Upper lobe of right lung (tissue), 1 donor: ENCODE data around the gene ATP10A. TPM values are rescaled to one million over a fixed set of nuclear protein-coding genes. Genes with fewer than 3 reads are reported as not detected.

ENCODE experiments used
- ATAC-seq: fragments of 200-7000 bp; cut with Tn5 transposase; one replicate; pipeline ENCODE4 v1.9.1; 2020; ENCODE audit warnings: mild to moderate bottlenecking, moderate library complexity
- DNase-seq: peaks from one replicate; pipeline ENCODE4 v3.0.0-alpha.2; 2020
- H3K27ac ChIP-seq: fragments of 200-600 bp; one replicate; pipeline ENCODE4 v1.8.0; 2022
- H3K27me3 ChIP-seq: fragments of 200-600 bp; one replicate; pipeline ENCODE4 v1.8.0; 2022; ENCODE audit warnings: mild to moderate bottlenecking
- H3K36me3 ChIP-seq: fragments of 200-600 bp; one replicate; pipeline ENCODE4 v1.8.0; 2022
- H3K4me1 ChIP-seq: fragments of 200-600 bp; one replicate; pipeline ENCODE4 v1.8.0; 2022
- H3K4me3 ChIP-seq: fragments of 200-600 bp; one replicate; pipeline ENCODE4 v1.8.0; 2022; ENCODE audit warnings: mild to moderate bottlenecking
- H3K9me3 ChIP-seq: fragments of 200-600 bp; one replicate; pipeline ENCODE4 v1.8.0; 2022
- CTCF ChIP-seq: fragments of 200-600 bp; IDR thresholded peaks from one replicate; pipeline ENCODE4 v1.8.0; 2022; ENCODE audit warnings: antibody characterized with exemption
- intact Hi-C: fragments of 100-400 bp; cut with DNase I; formaldehyde crosslinking; loops from one replicate; pipeline ENCODE4 v1.11.0; 2022
- total RNA-seq: library from RNA; stranded (reverse); fragmentation: NEBNext Ultra II Directional; extraction: Animal tissue kit (Norgen Biotek cat#: 25700); gene quantifications from one replicate; pipeline ENCODE4 v1.2.1, GENCODE V29; 2021
- donor health status: DM: no; HTN: yes; CAD: no; lungs with severe emphysema.

ATP10A gene
- total RNA-seq, 1 donor from 2014 or later, result 31.1 TPM

- H3K9me3 ChIP-seq, result no peaks in the 10 kb centered on the region
- H3K36me3 ChIP-seq, result no peaks in the 10 kb centered on the region
- no peak for TF ChIP-seq CTCF
- H3K27ac ChIP-seq, result no peak overlapping the region
- H3K4me1 ChIP-seq, result no peaks in the 10 kb centered on the region
- DNase-seq (peak; percentile 36), ATAC-seq (no peak)
- H3K4me3 ChIP-seq, result no peak overlapping the region
- intact Hi-C loops, result no loop called here
- H3K27me3 ChIP-seq, result no peaks in the 10 kb centered on the region
Measured at GRCh38 chr15:25705433-25706115, 157.6 kb downstream of the ATP10A start.

GRCh38 chr15:25703726-25704125, 159.4 kb downstream of the ATP10A start:
- ATAC-seq, result peak; percentile 15
- DNase-seq, result peak; percentile 52
- no peak for TF ChIP-seq CTCF
- Histone ChIP-seq H3K27ac (no peak overlapping the region), H3K4me1 (no peaks in the 10 kb centered on the region), H3K4me3 (no peak overlapping the region), H3K36me3 (no peaks in the 10 kb centered on the region), H3K27me3 (no peaks in the 10 kb centered on the region), H3K9me3 (no peaks in the 10 kb centered on the region)
- intact Hi-C loops, result no loop called here

- intact Hi-C loops, result no loop called here
- Histone ChIP-seq H3K4me3 (no peak overlapping the region), H3K9me3 (no peaks in the 10 kb centered on the region), H3K4me1 (no peaks in the 10 kb centered on the region), H3K27me3 (no peaks in the 10 kb centered on the region), H3K27ac (no peak overlapping the region), H3K36me3 (no peaks in the 10 kb centered on the region)
- ATAC-seq (no peak), DNase-seq (peak; percentile 39)
- TF ChIP-seq CTCF, result no peak
Measured at GRCh38 chr15:25701721-25702465, 161.2 kb downstream of the ATP10A start.

GRCh38 chr15:25700916-25701315, 162.2 kb downstream of the ATP10A start:
- no peak for TF ChIP-seq CTCF
- Histone ChIP-seq H3K27ac (no peak overlapping the region), H3K27me3 (no peaks in the 10 kb centered on the region), H3K4me3 (no peak overlapping the region), H3K9me3 (no peaks in the 10 kb centered on the region), H3K36me3 (no peaks in the 10 kb centered on the region), H3K4me1 (no peaks in the 10 kb centered on the region)
- ATAC-seq, result no peak
- DNase-seq, result no peak
- intact Hi-C loops, result no loop called here

GRCh38 chr15:25697586-25697985, 165.5 kb downstream of the ATP10A start:
- Histone ChIP-seq H3K27ac (no peak overlapping the region), H3K4me1 (no peaks in the 10 kb centered on the region), H3K4me3 (no peak overlapping the region), H3K27me3 (no peaks in the 10 kb centered on the region), H3K9me3 (no peaks in the 10 kb centered on the region), H3K36me3 (peaks cover 15% of the 10 kb centered on the region)
- ATAC-seq, result no peak
- DNase-seq, result no peak
- intact Hi-C loops, result no loop called here
- TF ChIP-seq CTCF, result no peak
